C4-2B (cell line): Measurements from ENCODE around the gene RGS17.

Experiments
- H3K27ac ChIP-seq: fragments of 450-650 bp; 2 replicates; pipeline ENCODE4 v1.5.1; 2017
- ZFX ChIP-seq: fragments of 450-650 bp; IDR thresholded peaks from 2 replicates; pipeline ENCODE4 v1.6.1; 2017
- TF ChIP-seq, protein P1 (sequence below): fragments of 450-650 bp; conservative IDR thresholded peaks from 2 replicates; pipeline ENCODE4 v1.5.1; 2017; ENCODE audit warnings: mild to moderate bottlenecking

RGS17 gene

GRCh38 chr6:153090241-153090930 is 40.7 kb downstream of the RGS17 start:
- H3K27ac ChIP-seq: no peak overlapping the region
- TF ChIP-seq, protein P1, sequence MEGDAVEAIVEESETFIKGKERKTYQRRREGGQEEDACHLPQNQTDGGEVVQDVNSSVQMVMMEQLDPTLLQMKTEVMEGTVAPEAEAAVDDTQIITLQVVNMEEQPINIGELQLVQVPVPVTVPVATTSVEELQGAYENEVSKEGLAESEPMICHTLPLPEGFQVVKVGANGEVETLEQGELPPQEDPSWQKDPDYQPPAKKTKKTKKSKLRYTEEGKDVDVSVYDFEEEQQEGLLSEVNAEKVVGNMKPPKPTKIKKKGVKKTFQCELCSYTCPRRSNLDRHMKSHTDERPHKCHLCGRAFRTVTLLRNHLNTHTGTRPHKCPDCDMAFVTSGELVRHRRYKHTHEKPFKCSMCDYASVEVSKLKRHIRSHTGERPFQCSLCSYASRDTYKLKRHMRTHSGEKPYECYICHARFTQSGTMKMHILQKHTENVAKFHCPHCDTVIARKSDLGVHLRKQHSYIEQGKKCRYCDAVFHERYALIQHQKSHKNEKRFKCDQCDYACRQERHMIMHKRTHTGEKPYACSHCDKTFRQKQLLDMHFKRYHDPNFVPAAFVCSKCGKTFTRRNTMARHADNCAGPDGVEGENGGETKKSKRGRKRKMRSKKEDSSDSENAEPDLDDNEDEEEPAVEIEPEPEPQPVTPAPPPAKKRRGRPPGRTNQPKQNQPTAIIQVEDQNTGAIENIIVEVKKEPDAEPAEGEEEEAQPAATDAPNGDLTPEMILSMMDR: no peak
- no peak for TF ChIP-seq ZFX

- no peak for TF ChIP-seq ZFX
- TF ChIP-seq, protein P1: no peak
- H3K27ac ChIP-seq: no peak overlapping the region
These were observed 42.3 kb downstream of the RGS17 start for GRCh38 chr6:153088796-153089195.

DNA sequence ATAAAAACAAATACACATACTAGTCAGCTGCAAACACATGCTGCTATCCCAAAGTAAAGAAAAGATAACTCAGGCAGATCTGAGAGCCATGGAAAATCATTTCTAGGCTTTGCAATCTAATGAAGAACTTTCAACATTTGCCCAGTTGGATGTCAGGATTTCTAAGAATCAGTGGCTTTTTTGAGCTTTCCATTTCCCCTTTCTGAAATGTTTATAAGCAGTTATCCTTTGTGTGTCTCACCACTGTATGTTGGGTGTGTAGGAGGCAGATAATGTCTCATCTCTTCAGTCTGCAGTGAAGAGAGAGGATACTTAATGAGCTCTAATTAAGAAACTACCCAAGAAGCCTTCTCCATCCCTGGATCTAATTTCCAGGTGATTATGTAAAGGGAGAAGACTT is 43.6 kb downstream of the RGS17 start:
- no peak overlapping the region for H3K27ac ChIP-seq
- TF ChIP-seq ZFX: no peak
- TF ChIP-seq, protein P1: no peak

GRCh38 chr6:153086225-153086990 is 44.7 kb downstream of the RGS17 start:
- H3K27ac ChIP-seq: no peak overlapping the region
- no peak for TF ChIP-seq ZFX
- TF ChIP-seq, protein P1: no peak

DNA sequence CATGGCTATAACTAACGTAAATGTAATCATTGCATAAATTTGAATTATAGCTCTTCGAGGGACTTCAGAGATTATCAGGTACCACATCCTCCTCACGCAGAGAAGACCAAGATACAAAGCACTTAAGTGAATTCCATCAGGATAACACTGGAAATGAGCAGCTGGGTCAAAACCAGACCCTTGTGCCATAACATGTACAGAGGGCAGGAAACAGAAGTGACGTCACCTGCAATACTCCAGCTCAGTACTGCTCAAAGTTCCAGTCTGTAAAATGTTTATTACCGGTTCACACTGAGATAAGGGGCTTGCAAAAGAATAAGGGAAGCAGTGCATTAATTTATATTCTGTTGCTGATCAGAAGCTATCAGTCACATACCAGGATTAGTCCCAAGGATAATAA is 45.8 kb downstream of the RGS17 start:
- no peak overlapping the region for H3K27ac ChIP-seq
- TF ChIP-seq, protein P1: no peak
- no peak for TF ChIP-seq ZFX

DNA sequence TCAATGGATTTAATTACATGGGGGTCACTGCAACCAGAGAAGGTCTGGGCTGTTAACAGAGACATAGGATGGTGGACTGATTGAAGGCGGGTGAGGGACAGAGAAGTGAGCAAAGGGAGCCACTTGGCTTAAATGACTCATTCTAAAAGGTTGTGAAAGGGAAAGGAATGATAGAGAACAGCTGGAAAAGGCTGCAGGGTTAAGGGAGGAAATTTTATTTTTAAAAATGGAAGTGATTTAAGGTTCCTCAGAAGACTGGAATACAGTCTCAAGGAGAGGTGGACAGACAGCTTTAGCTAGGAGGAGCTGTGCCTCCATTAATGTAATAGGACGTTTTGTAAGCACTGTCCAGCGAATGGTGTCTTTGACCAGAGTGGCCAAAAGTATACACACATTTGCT is 46.7 kb downstream of the RGS17 start:
- no peak overlapping the region for H3K27ac ChIP-seq
- TF ChIP-seq, protein P1: no peak
- no peak for TF ChIP-seq ZFX

DNA sequence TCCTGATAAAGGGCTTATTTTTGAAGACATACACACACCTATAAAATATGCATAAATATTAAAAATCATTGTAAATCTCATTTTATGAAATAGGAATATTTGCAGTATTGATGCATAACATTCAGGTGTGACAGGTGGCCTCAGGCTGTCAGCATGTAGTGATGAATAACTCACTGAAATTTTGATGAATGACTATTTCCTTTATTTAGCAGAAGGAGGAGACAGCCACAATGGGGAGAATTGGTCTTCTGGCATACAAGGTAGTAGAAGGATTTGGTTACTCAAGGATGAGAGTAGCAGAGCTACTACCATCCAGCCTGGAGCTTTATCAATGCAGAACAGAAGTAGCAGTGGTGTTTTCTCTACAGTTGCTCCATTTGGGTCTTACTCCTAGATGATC is 47.2 kb downstream of the RGS17 start:
- TF ChIP-seq, protein P1: no peak
- TF ChIP-seq ZFX: no peak
- H3K27ac ChIP-seq: no peak overlapping the region
